Measurements from ENCODE around the gene LRRC14B. TPM values are rescaled to one million over a fixed set of nuclear protein-coding genes. Genes with fewer than 3 reads are reported as not detected.

Gene LRRC14B
- total and polyA plus RNA-seq, 2 experiments from 2014 or later: not detected

GRCh38 chr5:171801-172331 is 19.4 kb upstream of the LRRC14B start:
- Histone ChIP-seq H3K4me2 (no peak overlapping the region), H2AFZ (no peak overlapping the region), H3K27ac (ENCODE audit: low read depth) (no peak overlapping the region), H3K9me2 (ENCODE audit: insufficient read depth) (no peaks in the 10 kb centered on the region), H3K36me3 (ENCODE audit: insufficient read depth) (no peaks in the 10 kb centered on the region), H3K27me3 (ENCODE audit: insufficient read depth) (no peaks in the 10 kb centered on the region), H3K4me1 (ENCODE audit: insufficient read depth) (no peaks in the 10 kb centered on the region), H4K20me1 (replicated peaks; ENCODE audit: insufficient read depth) (no peaks in the 10 kb centered on the region; the same call in 1 of the 2 replicates), H3K4me3 (no peak overlapping the region), H3F3A (replicated peaks; ENCODE audit: low read depth) (no peaks in the 10 kb centered on the region), H3K79me2 (replicated peaks; ENCODE audit: insufficient read depth) (no peaks in the 10 kb centered on the region)
- H3K4me1 Mint-ChIP-seq: peaks cover 3% of the 10 kb centered on the region; the same call in 2 of the 3 replicates
- peaks cover 26% of the 10 kb centered on the region for H3K36me3 Mint-ChIP-seq (ENCODE audit: low read depth)
- no peaks in the 10 kb centered on the region; the same call in 2 of the 3 replicates for H3K9me3 Mint-ChIP-seq
- ATAC-seq (no peak), DNase-seq (ENCODE audit: low spot score) (no peak)
- H3K27ac Mint-ChIP-seq: no peak overlapping the region
- no peak for TF ChIP-seq ETS1 (IDR thresholded peaks at IDR 0.05)
- TF ChIP-seq JUNB (IDR thresholded peaks at IDR 0.05; ENCODE audit: unreplicated experiment): no peak
- no peak for TF ChIP-seq ZNF114 (CRISPR knock-in tag; IDR thresholded peaks at IDR 0.05)
- no peak overlapping the region for H3K4me3 Mint-ChIP-seq
- H3K27me3 Mint-ChIP-seq (ENCODE audit: insufficient read depth, low read depth, poor library complexity): peaks cover 11% of the 10 kb centered on the region

- Histone ChIP-seq H3K36me3 (ENCODE audit: insufficient read depth) (no peaks in the 10 kb centered on the region), H3K79me2 (replicated peaks; ENCODE audit: insufficient read depth) (no peaks in the 10 kb centered on the region), H2AFZ (no peak overlapping the region), H4K20me1 (replicated peaks; ENCODE audit: insufficient read depth) (no peaks in the 10 kb centered on the region), H3F3A (replicated peaks; ENCODE audit: low read depth) (no peaks in the 10 kb centered on the region), H3K27me3 (ENCODE audit: insufficient read depth) (no peaks in the 10 kb centered on the region), H3K4me3 (no peak overlapping the region), H3K4me2 (no peak overlapping the region), H3K4me1 (ENCODE audit: insufficient read depth) (no peaks in the 10 kb centered on the region), H3K9me2 (ENCODE audit: insufficient read depth) (no peaks in the 10 kb centered on the region), H3K27ac (ENCODE audit: low read depth) (no peak overlapping the region)
- no peak for ATAC-seq
- Mint-ChIP-seq H3K27me3 (ENCODE audit: insufficient read depth, low read depth, poor library complexity) (peaks cover 7% of the 10 kb centered on the region), H3K4me3 (no peak overlapping the region), H3K4me1 (no peaks in the 10 kb centered on the region; the same call in 2 of the 3 replicates), H3K36me3 (ENCODE audit: low read depth) (peaks cover 27% of the 10 kb centered on the region), H3K27ac (no peak overlapping the region), H3K9me3 (no peaks in the 10 kb centered on the region; the same call in 2 of the 3 replicates)
- DNase-seq (ENCODE audit: low spot score): no peak
- TF ChIP-seq POLR2AphosphoS5 (IDR thresholded peaks at IDR 0.05; ENCODE audit: low read depth) (no peak), JUNB (IDR thresholded peaks at IDR 0.05; ENCODE audit: unreplicated experiment) (no peak), CTCF (conservative IDR thresholded peaks at IDR 0.05; ENCODE audit: low read depth in 2 of 2) (no peak), STAT1 (IDR thresholded peaks at IDR 0.05; ENCODE audit: unreplicated experiment) (no peak)
Observed at GRCh38 chr5:172421-172820, 18.9 kb upstream of the LRRC14B start.

GRCh38 chr5:172841-173251 is 18.4 kb upstream of the LRRC14B start:
- no peak overlapping the region for H3K4me2 ChIP-seq
- H3K4me1 ChIP-seq (ENCODE audit: insufficient read depth): no peaks in the 10 kb centered on the region
- ATAC-seq (no peak), DNase-seq (ENCODE audit: low spot score) (no peak)
- no peak overlapping the region for H3K27ac ChIP-seq (ENCODE audit: low read depth)
- H3K9me2 ChIP-seq (ENCODE audit: insufficient read depth): no peaks in the 10 kb centered on the region
- H3K27me3 ChIP-seq (ENCODE audit: insufficient read depth): no peaks in the 10 kb centered on the region
- H4K20me1 ChIP-seq (replicated peaks; ENCODE audit: insufficient read depth): no peaks in the 10 kb centered on the region
- no peak overlapping the region for H3K4me3 Mint-ChIP-seq
- no peak overlapping the region for H3K27ac Mint-ChIP-seq
- no peaks in the 10 kb centered on the region for H3K79me2 ChIP-seq (replicated peaks; ENCODE audit: insufficient read depth)
- no peaks in the 10 kb centered on the region for H3K36me3 ChIP-seq (ENCODE audit: insufficient read depth)
- no peak overlapping the region for H2AFZ ChIP-seq
- no peaks in the 10 kb centered on the region; the same call in 2 of the 3 replicates for H3K4me1 Mint-ChIP-seq
- H3K36me3 Mint-ChIP-seq (ENCODE audit: low read depth): peaks cover 27% of the 10 kb centered on the region
- H3K4me3 ChIP-seq: no peak overlapping the region
- H3K27me3 Mint-ChIP-seq (ENCODE audit: insufficient read depth, low read depth, poor library complexity): peaks cover 7% of the 10 kb centered on the region
- H3K9me3 Mint-ChIP-seq: no peaks in the 10 kb centered on the region; the same call in 2 of the 3 replicates
- no peaks in the 10 kb centered on the region for H3F3A ChIP-seq (replicated peaks; ENCODE audit: low read depth)
- TF ChIP-seq EZH2phosphoT487 (IDR thresholded peaks at IDR 0.05; ENCODE audit: unreplicated experiment) (no peak), NANOG (IDR thresholded peaks at IDR 0.05; ENCODE audit: borderline replicate concordance) (no peak), POLR2AphosphoS5 (IDR thresholded peaks at IDR 0.05; ENCODE audit: low read depth) (no peak), ZNF114 (CRISPR knock-in tag; IDR thresholded peaks at IDR 0.05) (no peak), JUNB (IDR thresholded peaks at IDR 0.05; ENCODE audit: unreplicated experiment) (no peak), CTCF (conservative IDR thresholded peaks at IDR 0.05; ENCODE audit: low read depth in 2 of 2) (no peak), ZNF331 (CRISPR knock-in tag; IDR thresholded peaks at IDR 0.05; ENCODE audit: low read depth) (no peak), REST (IDR thresholded peaks at IDR 0.05; ENCODE audit: unreplicated experiment) (no peak), STAT1 (IDR thresholded peaks at IDR 0.05; ENCODE audit: unreplicated experiment) (no peak)

Data from GM23338 (cell line).